GM19025 (cell line): Measurements from ENCODE around the gene SMYD3.

Experiments
- ATAC-seq: cut with Tn5 transposase; IDR thresholded peaks from one replicate; pipeline ENCODE4 v1.9.1; 2021; ENCODE audit warnings: mild to moderate bottlenecking, low read depth, moderate library complexity; ENCODE audit not compliant: unreplicated experiment

Gene SMYD3

DNA sequence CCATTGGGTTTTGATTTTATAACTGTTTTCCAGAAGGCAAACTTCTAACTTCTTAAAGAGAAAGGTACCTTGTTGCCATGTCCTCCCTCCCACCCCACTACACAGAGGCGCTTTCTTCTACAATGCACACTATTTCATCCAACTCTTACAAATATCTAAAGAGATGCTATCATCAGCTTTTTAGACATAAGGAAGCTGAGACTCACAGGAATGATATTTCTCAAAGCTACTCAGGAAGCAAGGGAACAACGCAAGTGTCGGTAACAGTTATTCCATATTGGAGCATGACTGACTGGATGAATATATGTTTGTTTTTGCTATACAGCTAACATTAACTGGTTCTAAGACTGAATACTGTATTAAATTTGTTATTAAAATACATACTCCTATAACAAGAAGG is 318.0 kb downstream of the SMYD3 start:
- no peak for ATAC-seq

DNA sequence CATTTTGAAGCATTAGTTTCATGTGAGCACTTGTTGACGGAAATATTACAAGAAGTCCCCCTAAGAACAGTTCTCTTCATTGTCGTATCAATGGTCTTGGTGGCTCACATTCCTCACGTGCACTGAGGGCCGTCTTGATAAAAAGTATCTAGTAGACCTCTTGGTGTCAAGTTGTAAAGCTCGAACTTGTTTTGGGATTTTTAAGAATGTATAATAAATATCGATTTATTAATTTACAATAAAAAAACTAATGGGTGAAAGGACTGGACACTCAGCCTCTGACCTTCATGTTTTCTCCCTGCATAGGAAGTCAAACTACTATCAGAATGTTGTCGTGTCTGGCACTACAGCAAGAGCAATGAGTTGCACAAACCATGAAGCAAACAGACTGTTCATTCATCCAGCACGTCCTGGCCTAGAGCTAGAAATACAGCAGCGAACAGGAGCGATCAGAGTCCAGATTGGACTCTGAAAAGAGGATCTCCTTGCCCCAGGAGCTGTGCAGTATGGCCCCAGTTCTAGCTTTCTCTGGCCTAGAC is 319.2 kb downstream of the SMYD3 start:
- no peak for ATAC-seq

DNA sequence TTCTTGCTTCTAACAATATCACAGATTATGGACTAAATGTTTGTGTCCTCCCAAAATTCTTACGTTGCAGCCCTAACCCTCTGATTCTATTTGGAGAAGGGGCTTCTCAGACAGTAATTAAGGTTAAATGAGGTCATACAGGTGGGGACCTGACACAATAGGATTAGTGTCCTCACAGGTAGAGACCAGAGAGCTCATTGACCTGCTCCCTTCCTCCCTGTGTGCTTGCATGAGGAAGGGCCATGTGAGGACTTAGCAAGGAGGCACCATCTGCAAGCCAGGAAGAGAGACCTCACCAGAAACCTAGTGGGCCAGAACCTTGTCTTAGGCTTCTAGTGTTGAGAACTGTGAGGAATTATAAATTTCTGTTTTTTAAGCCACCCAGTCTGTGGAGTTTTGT is 322.6 kb downstream of the SMYD3 start:
- ATAC-seq: no peak

DNA sequence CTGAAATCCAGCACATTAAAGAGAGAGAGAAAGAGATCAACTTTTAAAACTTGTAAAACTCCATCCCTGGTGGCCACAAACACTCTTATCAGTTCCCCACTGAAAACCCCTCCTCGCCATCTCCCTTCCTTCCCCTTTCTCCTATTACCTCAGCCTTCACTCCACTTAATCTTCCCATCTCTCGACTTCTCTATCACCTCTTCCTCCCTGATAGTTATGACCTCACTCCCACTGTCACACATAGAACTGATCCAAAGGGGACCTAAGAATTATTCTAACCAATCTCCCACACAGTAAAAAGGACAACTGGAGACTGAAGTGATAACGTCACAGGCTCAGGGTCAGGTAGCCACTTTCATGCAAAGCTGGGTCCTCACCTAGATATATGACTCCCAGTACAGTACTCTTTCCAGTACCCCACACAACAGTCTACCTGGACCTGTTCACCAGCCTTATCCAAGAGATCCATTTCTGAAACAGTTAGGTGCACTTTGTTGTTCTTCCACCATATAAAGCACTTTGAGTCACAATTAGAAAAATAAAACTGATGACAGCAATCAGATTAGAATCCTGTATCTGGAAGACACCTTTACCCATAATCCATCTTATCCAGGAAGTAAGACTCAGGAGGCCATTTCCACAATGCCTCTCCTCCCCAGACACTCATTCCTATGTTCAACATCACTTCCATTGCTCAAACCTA is 324.8 kb downstream of the SMYD3 start:
- no peak for ATAC-seq

DNA sequence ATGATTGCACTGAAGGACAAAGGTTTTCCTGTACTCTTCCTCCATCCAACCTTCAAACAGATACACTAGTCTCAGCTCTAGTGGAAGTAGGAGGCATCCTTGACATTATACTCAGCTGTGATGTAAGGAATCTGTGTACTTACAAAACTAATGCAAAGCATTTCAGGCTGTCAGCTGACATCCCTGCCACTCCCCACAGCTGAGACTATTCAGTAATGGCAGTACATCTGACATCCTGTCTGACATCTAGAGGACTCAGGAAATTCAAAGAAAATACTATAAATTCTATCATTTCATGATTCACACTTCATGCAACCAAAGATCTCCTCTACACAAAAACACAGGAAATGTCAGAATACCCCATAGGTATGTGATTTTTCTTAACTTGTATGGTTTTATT is 325.8 kb downstream of the SMYD3 start:
- ATAC-seq: no peak

DNA sequence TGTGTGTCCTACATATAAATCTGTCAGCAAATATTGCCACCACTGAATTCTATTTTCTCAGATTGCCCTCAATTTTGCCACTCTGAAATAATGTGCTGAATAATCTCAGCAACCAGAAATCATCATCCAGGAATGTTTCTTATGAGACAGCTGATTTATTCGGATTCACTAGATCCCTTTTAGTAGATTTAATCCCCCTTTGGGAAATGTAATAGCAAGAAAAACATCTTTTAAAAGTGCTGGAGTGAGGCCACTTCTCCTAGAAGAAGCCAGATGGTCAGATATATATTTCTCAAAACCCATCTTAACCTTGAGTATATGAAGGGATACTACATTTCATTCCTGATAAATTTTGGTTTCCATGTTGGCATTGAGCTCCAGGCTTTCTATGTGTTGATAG is 327.7 kb downstream of the SMYD3 start:
- no peak for ATAC-seq

DNA sequence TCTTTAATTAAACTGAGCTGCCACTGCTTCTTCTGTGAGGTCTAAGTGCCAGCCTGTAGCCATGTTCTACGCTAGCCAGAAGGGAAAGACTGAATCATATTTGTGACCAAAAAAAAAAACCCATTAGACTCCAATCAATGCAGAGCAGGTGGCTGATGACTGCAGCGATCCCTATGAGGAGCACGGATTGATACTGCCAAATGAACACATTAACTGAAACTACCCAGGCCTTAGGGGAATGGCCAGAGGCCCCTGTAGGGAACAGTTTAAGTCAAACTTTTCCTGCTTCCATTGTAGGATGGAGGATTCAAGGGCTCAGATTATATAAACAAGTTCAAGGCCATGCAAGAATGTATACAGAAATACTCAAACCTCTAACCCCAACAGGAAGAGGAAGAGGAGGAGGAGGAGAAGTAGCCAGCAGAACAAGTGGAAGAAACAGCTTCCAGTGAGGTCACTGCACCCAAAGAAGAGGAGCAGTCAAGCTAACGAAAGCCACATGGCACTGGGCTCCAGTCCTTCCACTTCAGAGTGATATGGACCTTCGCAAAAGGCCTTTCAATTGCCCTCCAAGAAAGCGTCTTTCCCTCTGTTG is 328.3 kb downstream of the SMYD3 start:
- ATAC-seq: no peak

DNA sequence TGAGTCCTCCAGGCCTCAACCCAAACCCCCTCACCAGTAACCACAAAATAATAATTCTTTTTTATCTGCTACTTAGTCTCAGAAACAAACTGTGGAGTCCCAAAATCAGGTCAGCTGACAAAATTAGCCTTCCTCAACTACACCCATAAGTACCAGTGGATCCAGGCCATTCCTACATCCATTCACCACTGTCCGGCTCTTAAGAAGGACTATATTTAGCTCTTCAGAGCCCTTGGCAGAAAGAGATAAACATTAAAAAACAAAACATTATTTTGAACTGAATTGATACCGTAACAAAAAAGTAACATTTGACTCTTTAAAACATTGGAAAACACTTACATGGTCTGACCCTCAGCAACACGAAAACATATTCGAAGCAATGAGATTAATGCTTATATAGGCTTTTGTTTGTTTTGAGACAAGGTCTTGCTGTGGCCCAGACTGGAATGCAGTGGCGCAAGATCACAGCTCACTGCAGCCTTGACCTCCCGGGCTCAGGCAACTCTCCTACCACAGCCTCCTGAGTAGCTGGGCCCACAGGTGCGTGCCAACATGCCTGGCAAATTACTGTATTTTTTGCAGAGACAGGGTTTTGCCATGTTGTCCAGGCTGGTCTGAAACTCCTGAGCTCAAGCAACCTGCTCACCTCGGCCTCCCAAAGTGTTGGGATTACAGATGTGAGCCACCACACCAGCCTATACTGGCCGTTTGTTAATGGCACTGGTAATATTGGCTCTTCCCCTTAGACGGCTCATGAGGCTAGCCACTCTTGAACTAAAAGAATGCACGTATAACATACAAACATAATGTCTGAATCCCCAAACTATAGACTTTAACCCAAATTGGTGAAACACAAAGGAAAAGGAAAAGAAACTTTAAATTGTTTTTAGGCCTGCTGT is 330.7 kb downstream of the SMYD3 start:
- ATAC-seq: no peak

DNA sequence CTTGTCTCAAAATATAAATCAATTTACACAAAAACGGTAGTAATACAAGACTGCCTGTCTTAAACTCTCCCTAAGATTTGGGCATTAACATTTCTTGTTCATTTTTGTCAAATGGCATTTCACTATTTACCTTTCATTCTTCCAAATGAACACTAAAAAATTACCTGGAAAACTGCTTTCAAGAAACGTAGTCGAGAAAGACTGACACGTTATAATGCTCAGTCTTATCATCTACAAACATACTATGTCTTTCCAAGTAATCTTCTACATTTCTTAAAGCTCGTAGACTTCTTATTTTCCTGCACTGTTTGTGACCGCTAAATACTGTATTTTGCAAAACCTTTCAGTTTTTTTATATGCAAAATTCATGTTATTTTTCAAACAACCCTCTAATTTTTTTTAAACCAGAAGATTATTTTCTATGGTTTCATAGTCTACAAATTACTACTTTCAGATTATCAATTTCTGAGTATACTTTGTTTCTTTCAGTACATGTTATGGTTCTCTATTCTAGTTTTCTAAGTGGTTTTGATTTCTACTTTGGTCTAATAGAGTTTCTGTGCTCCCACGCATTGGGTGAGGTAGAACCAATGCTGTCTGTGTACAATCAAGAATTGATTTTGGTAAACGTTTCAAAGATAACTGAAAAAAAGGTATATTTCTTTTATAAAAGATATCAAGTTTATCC is 336.4 kb downstream of the SMYD3 start:
- peak; percentile 61 for ATAC-seq

DNA sequence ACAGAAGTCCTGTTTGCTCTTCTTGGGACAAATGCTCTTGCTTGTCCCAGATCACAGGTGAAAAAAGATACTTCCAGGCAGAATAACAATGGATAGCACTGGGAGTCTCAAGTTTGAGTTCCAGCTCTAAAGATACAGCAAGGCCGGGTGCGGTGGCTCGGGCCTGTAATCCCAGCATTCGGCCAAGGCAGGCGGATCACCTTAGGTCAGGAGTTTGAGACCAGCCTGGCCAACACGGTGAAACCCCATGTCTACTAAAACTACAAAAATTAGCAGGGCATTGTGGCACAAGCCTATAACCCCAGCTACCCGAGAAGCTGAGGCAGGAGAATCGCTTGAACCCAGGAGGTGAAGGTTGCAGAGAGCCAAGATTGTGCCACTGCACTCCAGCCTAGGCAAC is 337.6 kb downstream of the SMYD3 start:
- no peak for ATAC-seq

DNA sequence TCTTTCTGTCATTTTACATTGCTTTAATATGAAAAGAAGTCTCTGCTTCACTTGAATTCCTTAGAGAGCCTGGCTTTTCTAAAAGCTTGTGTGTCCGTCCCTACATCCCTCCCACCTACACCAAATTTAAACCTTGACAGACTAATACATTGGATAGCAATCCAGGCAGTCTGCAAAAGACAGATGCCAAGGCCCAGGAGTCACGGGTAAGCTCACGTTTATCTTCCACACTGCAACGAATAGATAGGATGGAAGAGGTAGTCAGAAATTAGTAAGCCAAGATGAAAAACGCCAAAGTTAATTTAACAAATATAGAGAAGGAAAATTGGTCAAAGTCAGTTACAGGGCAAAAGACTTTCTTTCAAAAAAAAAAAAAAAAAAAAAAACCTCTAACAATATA is 338.1 kb downstream of the SMYD3 start:
- ATAC-seq: no peak

DNA sequence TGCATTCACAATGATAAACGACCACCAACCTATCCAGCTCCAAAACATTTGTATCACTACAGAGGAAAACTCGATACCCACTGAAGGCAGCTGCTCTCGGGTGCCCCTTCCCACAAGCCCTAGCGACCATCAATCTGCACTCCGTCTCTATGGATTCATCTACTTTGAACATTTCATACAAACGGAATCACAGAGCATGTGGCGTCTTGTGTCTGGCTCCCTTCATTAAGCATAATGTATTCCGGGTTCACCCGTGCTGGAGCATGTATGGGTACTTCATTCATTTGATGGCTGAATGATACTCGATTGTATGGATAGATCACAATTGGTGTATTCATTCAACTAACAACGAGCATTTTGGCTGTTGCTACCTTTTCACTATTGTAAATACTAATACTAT is 340.2 kb downstream of the SMYD3 start:
- ATAC-seq: no peak

DNA sequence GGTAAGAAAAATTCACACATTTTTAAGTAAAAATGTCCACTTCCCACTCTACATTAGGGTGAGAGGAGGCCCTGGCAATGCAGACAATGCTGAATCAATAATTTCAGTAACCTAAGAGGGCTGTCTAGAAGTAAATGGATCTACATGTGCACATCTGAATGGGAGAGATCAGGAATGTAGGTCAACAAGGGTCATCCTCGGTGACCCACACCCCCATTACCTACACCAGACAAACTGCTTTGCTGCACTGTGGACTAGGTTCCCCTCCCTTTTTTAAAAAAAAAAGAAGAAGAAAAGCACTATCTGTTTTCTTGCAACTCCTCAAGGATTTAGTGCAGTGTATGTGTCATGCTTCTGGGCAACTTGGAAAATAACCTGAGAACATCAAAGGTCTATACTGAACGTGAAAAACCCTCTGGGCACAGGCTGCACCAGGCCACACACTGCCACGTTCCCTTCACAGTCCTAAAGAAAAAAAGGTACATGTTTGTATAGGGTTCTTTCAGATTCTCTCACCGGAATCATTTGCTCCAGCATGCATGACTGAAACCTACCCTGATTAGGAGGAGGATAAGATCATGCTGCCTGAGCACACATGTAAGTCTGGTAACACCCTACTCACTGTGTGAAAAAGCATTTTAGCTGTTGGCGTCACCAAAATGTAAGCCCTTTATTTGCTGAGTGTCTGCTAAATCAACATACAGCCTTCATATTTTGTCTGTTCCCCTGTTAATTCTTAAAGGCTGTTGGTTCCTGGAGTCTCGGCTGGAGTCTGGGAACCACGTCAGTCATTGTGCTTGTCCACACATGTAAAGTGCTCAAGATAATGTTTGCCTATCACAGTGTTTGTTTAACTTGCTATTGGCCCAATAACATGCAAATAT is 341.0 kb downstream of the SMYD3 start:
- no peak for ATAC-seq

DNA sequence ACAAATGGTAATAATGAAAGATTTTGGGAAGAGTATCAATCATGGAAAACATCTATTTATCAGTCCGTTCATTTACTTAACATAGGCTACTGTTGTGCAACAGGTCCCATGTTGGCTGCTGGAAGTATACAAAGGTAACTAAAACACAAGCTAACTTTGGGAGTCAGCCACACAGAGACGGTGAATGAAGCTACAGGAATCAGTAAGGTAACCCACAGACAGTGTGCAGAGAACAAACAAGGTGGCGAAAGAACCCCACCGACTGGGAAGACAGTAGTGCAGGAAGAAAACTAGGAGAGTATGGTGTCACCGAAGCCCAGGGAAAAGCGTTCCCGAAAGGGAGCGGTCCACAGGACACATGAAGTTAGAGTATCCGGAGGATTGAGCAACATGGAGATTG is 342.3 kb downstream of the SMYD3 start:
- no peak for ATAC-seq

DNA sequence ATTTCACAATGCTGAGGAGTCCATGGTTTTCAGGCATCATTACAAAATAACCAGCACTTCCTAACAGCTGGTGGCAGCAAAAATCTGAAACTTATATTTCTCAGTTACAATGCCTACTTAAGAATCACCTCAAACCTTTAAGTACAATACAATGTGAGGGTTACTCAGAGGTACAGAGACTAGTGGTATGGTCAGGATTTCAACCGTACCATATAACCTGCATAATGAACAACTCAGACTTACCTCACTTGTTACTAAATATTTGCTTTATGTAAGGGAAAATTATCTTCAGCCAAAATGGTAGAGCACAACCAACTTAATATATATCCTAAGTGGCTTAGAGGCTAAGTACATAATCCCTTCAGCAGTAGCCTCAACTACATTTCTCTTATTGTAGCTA is 344.5 kb downstream of the SMYD3 start:
- no peak for ATAC-seq

DNA sequence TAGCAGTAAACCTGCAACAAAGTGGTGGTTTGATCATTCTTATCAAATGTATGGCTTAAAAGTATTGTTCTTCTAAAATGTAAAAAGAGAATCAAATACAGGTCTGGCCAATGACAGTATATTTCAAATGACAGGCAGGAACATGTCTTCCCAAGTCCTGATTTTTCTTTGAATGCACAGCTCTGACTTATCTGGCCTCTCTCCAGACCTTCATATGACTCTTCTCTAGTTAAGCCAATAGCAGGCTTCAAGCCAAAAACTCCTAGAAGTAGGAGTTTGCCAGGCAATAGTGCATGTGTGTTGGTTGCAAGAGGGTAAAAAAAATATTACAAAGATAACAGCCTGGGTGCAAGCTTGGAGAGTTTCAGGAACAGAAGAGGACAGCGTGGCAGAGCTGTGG is 345.5 kb downstream of the SMYD3 start:
- no peak for ATAC-seq

DNA sequence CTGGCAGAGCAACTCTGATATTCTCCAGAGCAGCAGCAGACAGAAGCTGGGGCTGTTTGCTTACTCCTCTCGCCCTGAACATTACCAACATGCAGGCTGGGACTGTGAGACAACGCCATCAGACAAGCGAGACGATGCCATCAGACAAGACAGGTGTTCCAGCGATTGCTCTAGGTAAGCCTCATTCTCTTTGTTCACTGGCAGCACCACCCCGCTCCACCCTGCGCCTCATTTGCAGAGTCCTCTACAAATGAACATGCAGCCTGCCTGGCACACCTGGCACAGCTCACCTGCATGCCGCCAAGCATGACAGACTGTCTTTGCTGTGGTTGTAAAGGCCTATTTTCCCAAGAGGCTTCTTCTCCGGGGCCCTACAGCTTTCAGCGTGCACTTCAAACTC is 346.2 kb downstream of the SMYD3 start:
- no peak for ATAC-seq

DNA sequence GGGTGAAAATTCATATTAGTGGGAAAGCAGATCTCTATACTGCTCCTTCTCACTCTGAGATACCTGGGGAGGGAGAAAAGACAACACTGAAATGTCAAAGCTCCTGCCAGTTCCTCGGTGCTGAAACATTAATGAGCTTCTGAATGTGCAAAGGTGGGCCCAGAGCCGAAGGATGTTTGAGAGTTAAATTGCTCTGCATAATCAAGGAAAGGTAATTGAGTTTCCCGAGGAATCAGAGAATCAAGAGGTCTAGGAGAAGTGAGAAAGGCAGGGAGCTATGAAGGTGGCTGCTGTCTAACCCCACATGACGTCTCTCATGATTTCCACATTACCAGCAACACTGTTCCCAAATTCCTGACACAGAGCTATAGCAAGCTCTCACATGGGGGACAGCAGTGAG is 346.7 kb downstream of the SMYD3 start:
- no peak for ATAC-seq

DNA sequence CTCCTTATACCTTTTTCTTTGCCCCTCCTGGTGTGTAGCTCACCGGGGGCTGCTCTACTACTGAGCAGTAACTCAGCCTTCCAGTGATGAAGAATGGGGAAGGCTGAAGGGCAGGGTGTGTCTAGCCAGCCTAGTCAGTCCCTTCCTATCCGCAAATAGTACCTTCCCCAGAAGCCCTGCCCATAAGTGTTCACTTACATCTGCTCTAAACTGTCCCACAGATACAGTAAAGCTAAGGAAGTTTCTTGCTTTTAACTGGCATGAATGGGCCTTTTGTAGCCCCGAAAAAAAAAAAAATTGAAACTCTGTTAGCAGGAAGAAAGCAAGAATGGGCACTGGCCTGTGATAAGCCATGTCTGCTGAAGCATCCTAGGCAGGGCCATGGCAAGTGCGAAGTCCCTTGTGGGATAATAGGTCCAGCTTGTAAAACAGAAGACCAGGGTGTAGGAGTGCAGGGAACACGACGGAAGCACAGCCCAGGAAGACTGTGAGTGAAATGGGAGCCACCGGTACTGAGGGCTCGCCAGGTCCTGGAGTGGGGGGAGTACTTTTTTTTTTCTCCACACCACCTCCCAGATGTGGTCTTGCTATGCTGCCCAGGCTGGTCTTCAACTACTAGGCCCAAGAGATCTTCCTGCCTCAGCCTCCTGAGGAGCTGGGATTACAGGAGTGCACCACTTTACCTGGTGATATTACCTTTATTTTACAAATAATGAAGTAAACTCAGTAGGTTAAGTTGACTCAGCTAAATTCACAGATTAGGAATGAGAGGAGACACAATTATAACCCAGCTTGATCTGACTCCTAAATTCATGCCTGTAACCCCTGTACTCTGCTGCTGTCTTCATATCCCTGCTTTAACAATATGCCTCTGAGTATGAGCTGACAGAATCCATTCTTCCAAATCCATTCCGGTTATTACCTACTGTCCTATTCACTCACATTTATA is 347.5 kb downstream of the SMYD3 start:
- no peak for ATAC-seq
